Natural killer cell (primary cell): ENCODE measurements around the gene GSPT1. TPM values are rescaled to one million over a fixed set of nuclear protein-coding genes. Genes with fewer than 3 reads are reported as not detected.
"Not testable (repeated sequence)": the region's sequence is repeated elsewhere in the genome, so short reads cannot be mapped to it uniquely, and the experiment has no call there.

Experiments used
- ATAC-seq, 3 donors: fragments of 150-1000 bp in 2 of 3; fragments of 200-7000 bp in 1 of 3; cut with Tn5 transposase; 1 replicate in 1 of 3; 2 replicates in 2 of 3; pipeline ENCODE4 v1.10.0; 2021; ENCODE audit warnings: mild to moderate bottlenecking in 2 of 3, moderate library complexity in 2 of 3
- DNase-seq, 2 donors: peaks; one replicate each; pipeline versions ENCODE4 v3.0.0 to v3.0.0-alpha.2; 2013 to 2021; ENCODE audit warnings: mixed read lengths in 1 of 2
- H3K27ac ChIP-seq: one replicate; pipeline ENCODE4 v1.5.1; 2013; ENCODE audit warnings: mild to moderate bottlenecking, low read length
- H3K27me3 ChIP-seq: one replicate; pipeline ENCODE4 v1.6.1; 2013; ENCODE audit warnings: low read length; ENCODE audit not compliant: control insufficient read depth, insufficient read depth
- H3K36me3 ChIP-seq: one replicate; pipeline ENCODE4 v1.6.1; 2013; ENCODE audit warnings: low read length; ENCODE audit not compliant: control insufficient read depth, insufficient read depth
- H3K4me1 ChIP-seq: one replicate; pipeline ENCODE4 v1.6.1; 2013; ENCODE audit warnings: low read length; ENCODE audit not compliant: control insufficient read depth, insufficient read depth
- H3K4me3 ChIP-seq: one replicate; pipeline ENCODE4 v1.5.1; 2013; ENCODE audit warnings: low read length
- H3K9me3 ChIP-seq: one replicate; pipeline ENCODE4 v1.6.1; 2013; ENCODE audit warnings: low read length; ENCODE audit not compliant: control insufficient read depth, insufficient read depth
- H3K27ac Mint-ChIP-seq, 2 donors: one replicate each; pipeline ENCODE4 v1.8.0; 2022; ENCODE audit warnings: mild to moderate bottlenecking in 2 of 2, mixed read lengths in 2 of 2, moderate library complexity in 1 of 2
- H3K27me3 Mint-ChIP-seq, 2 donors: one replicate each; pipeline ENCODE4 v1.8.0; 2022; ENCODE audit warnings: low read depth in 2 of 2, mixed read lengths in 2 of 2
- H3K36me3 Mint-ChIP-seq: one replicate; pipeline ENCODE4 v1.8.0; 2022; ENCODE audit warnings: mixed read lengths
- H3K4me1 Mint-ChIP-seq, 2 donors: one replicate each; pipeline ENCODE4 v1.8.0; 2022; ENCODE audit warnings: mixed read lengths in 2 of 2
- H3K4me3 Mint-ChIP-seq: one replicate; pipeline ENCODE4 v1.8.0; 2022; ENCODE audit warnings: mild to moderate bottlenecking, moderate library complexity, mixed read lengths
- H3K9me3 Mint-ChIP-seq, 2 donors: one replicate each; pipeline ENCODE4 v1.8.0; 2022; ENCODE audit warnings: mixed read lengths in 2 of 2
- CTCF ChIP-seq: fragments of 200-600 bp; IDR thresholded peaks from one replicate; pipeline ENCODE4 v1.8.0; 2022; ENCODE audit warnings: antibody characterized with exemption
- WGBS: methylation state at CpG from one replicate; pipeline ENCODE4 v1.1.7; 2013; ENCODE audit warnings: missing lambda C conversion rate; ENCODE audit not compliant: insufficient coverage; 5-methylcytosine and 5-hydroxymethylcytosine counted together
- intact Hi-C: fragments of 100-400 bp; cut with micrococcal nuclease; formaldehyde crosslinking; loops from one replicate; pipeline ENCODE4 v1.14.2; 2022
- total RNA-seq, 4 donors: library from RNA; stranded (reverse); fragments of 120-200 nt in 1 of 4; gene quantifications; one replicate each; pipeline versions ENCODE4 v1.2.3 to v1.2.4, GENCODE V29; 2013 to 2022

GSPT1 gene
- total RNA-seq, 3 donors from 2014 or later (not counting 1 experiment from before 2014, with no cell fraction given), result 51.4 to 77.8 (median 60.8) TPM

GRCh38 chr16:11819798-11820197, 96.0 kb downstream of the GSPT1 start:
- intact Hi-C loops, result no loop called here
- H3K9me3 ChIP-seq, result no peaks in the 10 kb centered on the region
- no peaks in the 10 kb centered on the region for H3K4me1 ChIP-seq
- no peaks in the 10 kb centered on the region for H3K9me3 Mint-ChIP-seq
- WGBS, result 53% methylated on average over 10 of the region's 10 CpGs
- H3K4me3 ChIP-seq, result no peak overlapping the region
- H3K36me3 ChIP-seq, result no peaks in the 10 kb centered on the region
- H3K4me1 Mint-ChIP-seq, result no peaks in the 10 kb centered on the region
- no peak overlapping the region for H3K27ac ChIP-seq
- no peaks in the 10 kb centered on the region for H3K27me3 ChIP-seq
- DNase-seq (no peak), ATAC-seq (peak in 1 of 3 donors; percentile 49)
- no peak overlapping the region for H3K27ac Mint-ChIP-seq
- H3K27me3 Mint-ChIP-seq, result no peaks in the 10 kb centered on the region
- TF ChIP-seq CTCF, result no peak
- H3K4me3 Mint-ChIP-seq, result no peak overlapping the region
- H3K36me3 Mint-ChIP-seq, result no peaks in the 10 kb centered on the region

GRCh38 chr16:11818970-11819369, 96.8 kb downstream of the GSPT1 start:
- H3K36me3 ChIP-seq, H3K4me3 ChIP-seq, intact Hi-C loops, H3K9me3 Mint-ChIP-seq, H3K4me3 Mint-ChIP-seq, ATAC-seq, DNase-seq, H3K4me1 ChIP-seq, H3K36me3 Mint-ChIP-seq, H3K27me3 Mint-ChIP-seq, H3K27ac ChIP-seq, H3K27me3 ChIP-seq, H3K4me1 Mint-ChIP-seq, H3K27ac Mint-ChIP-seq, H3K9me3 ChIP-seq: not testable (repeated sequence)
- 94% methylated on average over 13 of the region's 13 CpGs for WGBS

Other genes starting within 250 kb of the GSPT1 start
- 10 to 100 TPM in 2 of 3 donors, 1 to 10 TPM in 1; 5.3 to 20.0 (median 12.5) TPM for gene SNN, start 247.5 kb downstream of the GSPT1 start, total RNA-seq
- 10 to 100 TPM; 63.4 to 99.2 (median 68.9) TPM for gene TXNDC11, start 173.1 kb downstream of the GSPT1 start, total RNA-seq
- gene ZC3H7A, start 118.7 kb downstream of the GSPT1 start, total RNA-seq, result 10 to 100 TPM; 80.6 to 91.8 (median 84.6) TPM
- gene RSL1D1, start 64.4 kb downstream of the GSPT1 start, total RNA-seq, result 100 to 1,000 TPM in 1 of 3 donors, 10 to 100 TPM in 2; 66.3 to 102 (median 99.1) TPM
- 10 to 100 TPM; 19.6 to 43.3 (median 22.4) TPM for gene NPIPB2, start 26.1 kb upstream of the GSPT1 start, total RNA-seq
- 1 to 10 TPM in 1 of 3 donors, not detected in 2; 6.6 TPM for gene TNFRSF17, start 49.3 kb upstream of the GSPT1 start, total RNA-seq
- 10 to 100 TPM; 38.3 to 58.9 (median 38.8) TPM for gene SNX29, start 60.8 kb upstream of the GSPT1 start, total RNA-seq